GDM1 (cell line): ENCODE results near the gene CRMP1.
A peak's percentile ranks its signal among the peaks of the same experiment; 100 is the strongest.

Experiments
- DNase-seq: peaks from one replicate; lab custom pipeline; 2025; lab: John Stamatoyannopoulos, UW

The CRMP1 gene

GRCh38 chr4:5888222-5889001 lies 4.5 kb downstream of the CRMP1 start:
- no peak for DNase-seq

GRCh38 chr4:5887361-5888221 lies 5.3 kb downstream of the CRMP1 start:
- no peak for DNase-seq

DNA sequence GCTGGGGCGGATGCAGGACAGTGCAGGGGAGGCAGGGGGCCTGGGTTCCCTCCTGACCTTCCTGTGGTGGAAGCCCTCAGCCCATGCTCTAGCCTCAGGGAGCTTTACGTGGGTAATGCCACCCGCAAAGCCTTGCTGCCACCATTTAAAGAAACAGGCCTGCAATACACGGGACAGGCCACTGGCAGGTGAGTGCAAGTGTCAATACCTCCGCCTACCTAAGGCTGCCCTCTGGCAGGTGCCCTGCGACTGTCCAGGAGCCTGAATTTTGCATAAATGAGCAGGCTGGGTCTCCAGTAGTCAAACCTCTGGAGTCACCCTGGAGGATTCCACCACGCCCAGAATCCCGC lies 5.9 kb downstream of the CRMP1 start:
- no peak for DNase-seq

DNA sequence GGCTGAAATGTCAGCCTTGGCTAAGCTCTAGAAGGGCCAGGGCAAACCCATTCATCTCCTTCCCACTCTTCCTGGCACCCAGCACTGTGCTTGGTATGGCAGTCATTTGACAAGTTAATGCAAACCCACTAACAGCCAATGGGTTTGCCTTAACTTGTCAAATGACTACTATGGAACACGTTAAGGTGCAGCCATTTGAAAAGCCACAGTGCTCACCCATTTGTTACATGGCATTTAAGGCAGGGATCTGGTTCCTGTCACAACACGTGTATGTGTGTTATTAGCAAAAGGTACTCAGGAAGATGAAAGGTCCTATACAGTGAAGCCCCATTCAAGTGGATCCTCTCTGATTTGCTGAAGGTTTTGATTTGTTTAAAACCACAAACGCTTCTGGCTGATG lies 7.2 kb downstream of the CRMP1 start:
- DNase-seq = no peak

DNA sequence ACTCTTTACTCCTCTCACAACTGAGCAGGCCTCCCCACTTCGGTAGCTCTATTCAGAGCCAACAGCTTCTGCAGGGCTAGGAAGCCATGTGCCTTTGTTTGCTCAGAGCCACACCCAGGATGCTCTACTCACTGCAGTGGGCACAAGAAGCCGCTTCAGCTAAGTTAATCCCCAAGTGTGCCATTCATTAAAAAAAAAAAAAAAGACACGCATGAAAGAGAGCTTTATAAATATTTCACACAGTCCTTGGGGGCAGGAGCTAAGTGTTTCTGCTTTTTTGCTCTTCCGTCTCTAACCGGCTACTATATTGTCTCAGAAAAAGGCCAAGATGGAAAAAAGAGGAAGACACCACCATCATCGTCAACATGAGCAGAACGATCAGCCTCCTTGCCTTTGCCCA lies 8.1 kb downstream of the CRMP1 start:
- no peak for DNase-seq

GRCh38 chr4:5883916-5884315 lies 9.0 kb downstream of the CRMP1 start:
- no peak for DNase-seq

DNA sequence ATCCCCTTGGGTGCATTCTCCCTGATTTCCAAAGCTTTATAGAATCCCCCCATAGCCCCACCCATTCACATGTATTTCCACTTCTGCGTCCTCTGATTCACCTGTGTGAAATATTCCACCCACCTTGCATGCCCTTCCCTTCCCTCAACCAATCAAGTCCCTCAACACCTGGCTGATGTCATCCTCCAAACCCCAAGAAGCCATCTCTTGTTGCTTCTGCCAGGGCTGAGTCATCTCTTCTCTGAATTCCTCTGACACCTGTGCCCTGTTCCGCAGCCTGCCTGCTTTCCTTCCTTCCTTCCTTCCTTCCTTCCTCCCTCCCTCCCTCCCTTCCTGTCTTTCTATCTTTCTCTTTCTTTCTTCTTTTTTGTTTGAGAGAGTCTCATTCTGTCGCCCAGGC lies 9.9 kb downstream of the CRMP1 start:
- no peak for DNase-seq

DNA sequence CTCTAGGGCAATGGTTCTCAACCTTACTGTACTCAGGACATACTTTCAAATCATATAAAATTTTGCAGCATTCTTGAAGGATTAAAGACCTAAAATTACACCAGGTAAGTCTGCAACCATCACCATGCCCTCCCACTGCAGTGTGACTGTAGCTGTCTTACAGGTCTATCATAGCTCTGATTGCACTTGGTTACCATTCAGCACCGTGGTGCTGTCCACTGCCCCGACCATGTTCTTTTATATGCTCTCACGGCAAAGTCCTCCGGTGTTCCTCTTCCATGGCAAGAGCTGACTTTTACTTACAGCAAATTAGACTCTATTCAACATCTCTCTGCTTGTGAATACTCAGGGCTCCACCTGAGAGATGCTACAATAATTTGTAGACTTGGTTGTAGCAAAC lies 11.5 kb downstream of the CRMP1 start:
- DNase-seq = no peak

DNA sequence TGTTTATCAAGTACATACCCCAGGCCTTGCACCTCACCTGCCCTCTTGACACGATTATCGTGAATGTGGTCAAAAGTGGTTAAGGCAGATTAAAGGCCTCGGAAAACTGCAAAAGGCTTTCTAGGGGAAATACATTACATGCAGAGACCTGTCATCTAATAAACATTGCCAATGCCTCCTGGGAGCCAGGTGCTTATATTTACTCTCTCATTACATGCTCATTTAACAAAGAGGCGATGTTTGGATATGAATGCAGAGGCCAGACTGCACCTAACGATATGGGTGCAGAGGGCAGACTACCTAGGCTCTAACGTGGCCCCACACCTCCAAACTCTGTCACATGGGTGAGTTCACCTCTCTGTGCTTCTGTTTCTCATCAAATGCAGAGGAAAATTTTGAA lies 14.5 kb downstream of the CRMP1 start:
- DNase-seq = no peak

- DNase-seq = no peak
Measured at GRCh38 chr4:5877392-5877791, 15.5 kb downstream of the CRMP1 start.

DNA sequence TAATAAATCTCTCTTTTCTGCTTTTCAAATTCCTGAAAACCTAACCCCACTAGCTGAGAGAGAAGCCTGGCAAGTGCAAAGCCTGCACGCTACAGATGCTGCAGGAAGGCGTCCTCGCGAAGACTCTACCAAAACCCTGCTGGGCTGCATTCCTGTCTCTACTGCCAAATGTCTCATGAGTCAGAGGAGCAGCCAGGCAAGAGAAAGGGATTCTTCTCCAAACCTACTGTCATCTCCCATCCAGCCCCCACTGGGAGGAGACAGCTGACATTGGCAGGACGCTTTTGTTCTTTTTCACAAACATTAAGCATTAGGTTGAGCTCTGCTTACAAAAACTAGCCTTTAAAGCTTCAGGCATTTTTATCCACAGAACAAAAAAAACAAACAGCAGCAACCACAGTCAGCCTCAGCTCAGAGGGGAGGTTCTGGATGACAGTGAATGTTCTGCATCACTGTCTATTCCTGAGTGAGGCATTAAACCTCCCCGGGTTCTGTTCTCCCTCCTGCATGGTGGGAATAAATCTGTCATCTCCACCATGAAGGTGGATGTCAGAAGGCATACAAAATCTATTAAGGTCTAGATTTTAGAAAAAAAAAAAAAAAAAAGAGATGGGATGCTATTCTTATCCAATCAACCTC lies 18.0 kb downstream of the CRMP1 start:
- DNase-seq = no peak

- DNase-seq = no peak
Measured at GRCh38 chr4:5870701-5871100, 22.2 kb downstream of the CRMP1 start.

GRCh38 chr4:5869966-5870619 lies 22.8 kb downstream of the CRMP1 start:
- no peak for DNase-seq

- no peak for DNase-seq
Measured at GRCh38 chr4:5867866-5868265, 25.0 kb downstream of the CRMP1 start.

GRCh38 chr4:5866841-5867813 lies 25.8 kb downstream of the CRMP1 start:
- DNase-seq = no peak

- DNase-seq = no peak
Measured at GRCh38 chr4:5865896-5866599, 26.8 kb downstream of the CRMP1 start.

GRCh38 chr4:5863461-5864113 lies 29.3 kb downstream of the CRMP1 start:
- peak; percentile 28 for DNase-seq

GRCh38 chr4:5858020-5858769 lies 34.7 kb downstream of the CRMP1 start:
- no peak for DNase-seq

GRCh38 chr4:5857199-5857598 lies 35.7 kb downstream of the CRMP1 start:
- no peak for DNase-seq
